ENCODE measurements around the gene AARS1.
"Not testable (repeated sequence)": the region's sequence is repeated elsewhere in the genome, so short reads cannot be mapped to it uniquely, and the experiment has no call there.

DNA sequence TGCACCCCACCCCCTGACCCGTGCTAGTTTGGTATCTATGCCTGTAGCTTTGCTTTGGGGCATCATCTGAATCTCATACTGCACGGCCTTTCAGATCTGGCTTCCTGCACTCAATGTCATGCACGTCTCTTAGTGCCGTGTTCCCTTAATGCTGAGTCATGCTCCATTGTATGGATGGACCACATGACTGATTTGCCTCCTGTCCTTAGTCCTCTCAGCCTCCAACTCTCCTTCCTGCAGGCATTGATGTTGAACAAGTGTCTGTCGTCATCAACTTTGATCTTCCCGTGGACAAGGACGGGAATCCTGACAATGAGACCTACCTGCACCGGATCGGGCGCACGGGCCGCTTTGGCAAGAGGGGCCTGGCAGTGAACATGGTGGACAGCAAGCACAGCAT, 43.4 kb upstream of the AARS1 start:
- not testable (repeated sequence) for TF ChIP-seq POLR2A (IDR thresholded peaks at IDR 0.05; ENCODE audit: low read depth); POLR2AphosphoS5 (IDR thresholded peaks at IDR 0.05); EP300 (IDR thresholded peaks at IDR 0.05)
- TF ChIP-seq, protein P1, sequence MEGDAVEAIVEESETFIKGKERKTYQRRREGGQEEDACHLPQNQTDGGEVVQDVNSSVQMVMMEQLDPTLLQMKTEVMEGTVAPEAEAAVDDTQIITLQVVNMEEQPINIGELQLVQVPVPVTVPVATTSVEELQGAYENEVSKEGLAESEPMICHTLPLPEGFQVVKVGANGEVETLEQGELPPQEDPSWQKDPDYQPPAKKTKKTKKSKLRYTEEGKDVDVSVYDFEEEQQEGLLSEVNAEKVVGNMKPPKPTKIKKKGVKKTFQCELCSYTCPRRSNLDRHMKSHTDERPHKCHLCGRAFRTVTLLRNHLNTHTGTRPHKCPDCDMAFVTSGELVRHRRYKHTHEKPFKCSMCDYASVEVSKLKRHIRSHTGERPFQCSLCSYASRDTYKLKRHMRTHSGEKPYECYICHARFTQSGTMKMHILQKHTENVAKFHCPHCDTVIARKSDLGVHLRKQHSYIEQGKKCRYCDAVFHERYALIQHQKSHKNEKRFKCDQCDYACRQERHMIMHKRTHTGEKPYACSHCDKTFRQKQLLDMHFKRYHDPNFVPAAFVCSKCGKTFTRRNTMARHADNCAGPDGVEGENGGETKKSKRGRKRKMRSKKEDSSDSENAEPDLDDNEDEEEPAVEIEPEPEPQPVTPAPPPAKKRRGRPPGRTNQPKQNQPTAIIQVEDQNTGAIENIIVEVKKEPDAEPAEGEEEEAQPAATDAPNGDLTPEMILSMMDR (IDR thresholded peaks at IDR 0.05) = not testable (repeated sequence)
